NB4 (cell line): Measurements from ENCODE around the gene TBC1D1.

Source experiments
- CTCF ChIP-seq: IDR thresholded peaks from one replicate; pipeline ENCODE4 v1.5.1; 2012; ENCODE audit warnings: low read depth, low read length
- MAX ChIP-seq: IDR thresholded peaks from 2 replicates; pipeline ENCODE4 v1.6.1; 2011; ENCODE audit warnings: low read depth, low read length
- MYC ChIP-seq: IDR thresholded peaks from 2 replicates; pipeline ENCODE4 v1.6.1; 2011; ENCODE audit warnings: low read depth, low read length
- POLR2A ChIP-seq: IDR thresholded peaks from 2 replicates; pipeline ENCODE4 v1.6.1; 2011; ENCODE audit warnings: mild to moderate bottlenecking; ENCODE audit not compliant: insufficient read length; ENCODE audit errors: extremely low read depth

DNA sequence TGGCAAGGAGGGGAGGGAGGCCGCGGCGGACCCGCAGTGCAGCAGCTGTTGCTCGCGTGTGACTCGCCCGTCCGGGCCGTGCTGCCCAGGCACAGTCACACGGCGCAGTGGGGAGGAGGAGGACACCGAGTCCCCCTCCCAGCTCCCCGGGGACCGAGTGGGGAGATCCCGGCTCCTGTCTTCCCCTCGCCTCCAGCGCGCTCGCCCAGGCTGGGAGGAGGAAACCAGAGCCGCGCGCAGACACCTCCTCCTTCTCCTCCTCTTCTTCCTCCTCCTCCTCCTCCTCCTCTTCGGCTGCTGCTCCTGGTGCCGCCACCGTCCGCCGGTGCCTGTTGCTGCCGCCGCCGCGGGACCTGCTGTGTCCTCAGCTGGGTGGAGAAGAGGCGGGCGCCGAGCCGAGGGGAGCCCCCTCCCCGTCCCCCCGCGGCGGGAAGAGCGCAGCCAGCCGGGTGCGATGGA is at the start of gene TBC1D1:
- no peak for TF ChIP-seq POLR2A
- no peak for TF ChIP-seq CTCF
- TF ChIP-seq MYC = no peak
- TF ChIP-seq MAX = no peak
